NCI-H345 treated with DMSO at 0.1 percent for 48 hours (cell line): ENCODE data around the gene MYH4.

Experiments
- DNase-seq: peaks from one replicate; lab custom pipeline; 2025; ENCODE audit not compliant: unreplicated experiment; lab: John Stamatoyannopoulos, UW

The MYH4 gene

DNA sequence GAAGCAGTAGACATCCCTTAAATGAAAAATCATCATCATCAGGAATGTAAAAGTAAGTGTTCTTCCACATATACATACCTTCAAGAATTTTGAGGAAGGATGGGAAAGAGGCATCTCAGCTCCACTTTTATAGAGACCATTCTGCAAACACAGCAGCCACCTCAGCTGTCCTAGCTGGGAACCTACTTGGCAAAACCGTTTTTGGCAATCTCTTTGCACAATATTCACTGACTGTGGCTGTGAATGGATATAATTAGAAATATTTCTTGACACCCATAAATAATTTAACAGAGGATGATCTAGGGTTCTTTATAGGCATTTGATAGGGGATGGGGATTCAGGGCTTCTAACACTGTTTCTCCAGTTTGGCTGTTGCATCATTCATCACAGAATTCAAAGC, at the start of gene MYH4:
Gene MYH4 (minus strand): TSS at position 101 of the 400 bp plus-strand sequence. CDS start 2,814 bp downstream, outside the sequence.
- no peak for DNase-seq

DNA sequence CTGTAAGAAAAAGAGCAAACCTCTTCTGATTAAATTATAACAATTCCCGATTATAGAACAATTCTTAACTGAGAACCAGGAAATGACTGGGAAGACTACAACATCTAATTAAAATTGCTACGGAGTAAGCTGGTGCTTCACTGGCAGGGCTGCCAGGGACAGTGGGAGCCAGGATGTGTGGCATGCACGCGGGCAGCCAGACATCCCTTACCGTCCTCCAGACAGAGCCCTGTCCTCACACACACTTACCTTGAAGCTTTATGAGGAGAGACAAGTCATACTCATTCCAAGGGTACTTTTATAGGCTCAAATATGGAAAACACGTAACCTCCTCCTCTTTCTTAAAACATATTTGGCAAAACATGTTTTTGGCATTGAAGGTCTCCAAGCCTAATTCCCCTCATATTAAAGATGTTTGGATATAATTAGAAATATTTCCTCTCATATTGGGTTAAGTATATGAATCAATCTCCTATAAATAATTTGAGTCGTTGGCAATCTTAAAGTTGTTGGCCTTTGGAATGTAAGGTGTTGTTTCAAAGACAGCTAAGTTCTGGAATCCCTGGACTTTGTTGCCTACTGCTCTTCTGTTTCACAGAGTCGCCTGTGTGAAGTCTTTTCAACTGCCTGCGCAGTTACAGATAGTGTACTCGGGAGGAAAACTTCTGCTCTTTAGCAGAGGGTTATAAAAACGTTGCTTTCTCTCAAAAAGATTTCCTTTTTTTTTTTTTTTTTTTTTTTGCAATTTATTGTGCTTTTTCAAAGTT, 49.1 kb upstream of the MYH4 start, which contains the start of gene MYH1:
Gene MYH1 (minus strand): TSS at position 272 of the 767 bp plus-strand sequence. CDS start 1,900 bp downstream, outside the sequence.
- DNase-seq: no peak

DNA sequence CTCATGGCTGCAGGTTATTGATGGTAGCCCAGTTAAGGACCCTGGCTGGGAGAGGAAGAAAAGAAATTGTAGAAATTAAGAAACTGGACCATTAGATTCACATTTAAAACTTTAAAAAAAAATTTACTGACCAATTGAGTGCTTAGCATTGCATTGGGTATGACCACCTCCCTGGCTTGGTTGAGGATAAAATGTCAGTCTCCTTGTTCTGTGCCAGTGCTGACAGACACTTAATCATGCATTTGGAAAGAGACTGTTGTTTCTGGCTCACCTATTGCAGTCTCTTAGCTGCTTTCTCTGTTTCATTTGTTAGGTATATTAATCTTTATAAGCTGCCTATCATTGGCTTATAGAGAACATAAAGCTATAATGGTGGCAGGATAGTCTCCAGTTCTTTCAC, 47.3 kb upstream of the MYH4 start:
- no peak for DNase-seq

DNA sequence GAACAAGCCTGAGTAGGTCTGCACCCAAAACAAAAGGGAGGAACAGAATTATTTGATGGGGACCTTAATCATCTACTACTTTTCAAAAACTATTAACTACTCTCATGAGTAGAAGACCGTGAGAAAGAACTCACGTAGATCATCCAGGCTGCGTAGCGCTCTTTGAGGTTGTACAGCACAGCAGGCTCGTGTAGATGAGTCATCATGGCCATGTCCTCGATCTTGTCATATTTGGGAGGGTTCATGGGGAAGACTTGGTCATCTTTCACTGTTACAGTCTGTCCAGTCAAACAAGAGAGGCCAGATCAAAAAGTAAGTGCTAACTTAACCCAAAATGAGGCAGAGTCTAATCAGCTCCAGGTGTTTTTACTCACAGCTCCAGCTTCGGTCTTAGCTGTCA, 46.7 kb upstream of the MYH4 start:
- no peak for DNase-seq

DNA sequence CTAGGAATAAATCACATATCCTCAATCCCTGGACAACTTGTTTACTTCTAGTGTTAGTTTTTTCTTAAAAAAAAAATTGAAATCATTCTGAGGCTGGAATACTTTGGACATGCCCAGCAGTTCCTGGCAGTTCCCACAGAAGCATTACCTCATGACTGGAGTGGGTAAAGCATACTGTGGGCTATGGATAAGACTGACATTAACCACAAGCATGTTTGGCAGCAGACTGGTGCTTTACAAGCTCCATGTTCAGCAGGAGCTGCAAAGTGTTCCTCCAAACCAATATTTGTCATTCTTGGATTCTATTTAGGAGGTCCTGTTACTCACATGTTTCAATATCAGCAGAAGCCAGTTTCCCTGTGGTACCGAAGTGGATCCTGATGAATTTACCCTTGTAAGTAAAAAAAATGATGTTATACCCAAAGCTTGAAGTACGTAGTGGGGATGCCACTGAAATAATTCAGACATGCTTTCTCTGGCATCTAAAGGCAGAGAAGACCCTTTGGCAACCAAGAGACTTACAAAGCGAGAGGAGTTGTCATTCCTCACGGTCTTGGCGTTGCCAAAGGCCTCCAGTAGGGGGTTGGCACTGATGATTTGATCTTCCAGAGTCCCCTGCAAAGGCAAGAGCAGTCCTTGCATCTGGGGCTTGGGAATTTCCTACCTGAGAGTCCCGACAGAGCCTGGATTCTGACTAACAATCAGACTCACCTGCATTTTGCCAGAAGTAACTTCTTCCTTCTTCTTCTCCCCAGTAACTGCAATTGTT, 44.1 kb upstream of the MYH4 start:
- DNase-seq: no peak

DNA sequence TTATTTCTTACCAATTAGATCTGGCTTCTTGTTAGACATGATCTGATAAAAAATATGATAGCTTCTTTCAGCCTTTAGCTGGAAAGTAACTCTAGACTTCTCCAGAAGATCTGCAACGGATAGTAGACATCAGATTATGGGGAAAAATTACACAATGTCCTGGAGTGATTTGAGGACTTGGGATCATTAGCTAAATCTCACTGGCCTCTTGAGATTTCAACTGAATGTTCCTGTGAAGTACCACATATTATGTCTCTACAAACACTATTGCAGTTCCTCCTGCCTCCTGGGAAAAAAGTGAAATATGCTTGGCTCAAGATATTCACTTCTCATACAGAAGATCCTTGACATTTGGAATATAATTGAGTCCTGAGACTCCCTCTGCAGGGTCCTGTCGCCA, 43.5 kb upstream of the MYH4 start:
- no peak for DNase-seq

DNA sequence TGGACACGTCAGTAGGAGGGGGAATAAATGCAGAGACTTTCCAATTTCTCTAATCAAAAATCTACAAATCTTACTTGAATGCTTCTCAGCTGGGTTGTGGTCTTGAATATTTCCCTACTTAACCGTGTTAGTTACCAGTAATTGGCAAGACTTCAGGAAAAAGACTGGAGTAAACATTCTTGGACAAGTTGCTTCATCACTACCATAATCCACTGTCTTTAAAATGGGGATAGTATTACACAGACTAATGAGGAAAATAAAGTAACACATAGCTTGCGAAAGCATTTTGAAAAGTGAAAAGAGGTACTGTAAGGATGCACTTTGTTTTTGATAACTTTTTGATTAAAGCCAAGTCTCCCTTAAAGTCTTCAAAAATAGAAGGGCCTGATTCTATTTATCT, 30.6 kb upstream of the MYH4 start:
- no peak for DNase-seq

DNA sequence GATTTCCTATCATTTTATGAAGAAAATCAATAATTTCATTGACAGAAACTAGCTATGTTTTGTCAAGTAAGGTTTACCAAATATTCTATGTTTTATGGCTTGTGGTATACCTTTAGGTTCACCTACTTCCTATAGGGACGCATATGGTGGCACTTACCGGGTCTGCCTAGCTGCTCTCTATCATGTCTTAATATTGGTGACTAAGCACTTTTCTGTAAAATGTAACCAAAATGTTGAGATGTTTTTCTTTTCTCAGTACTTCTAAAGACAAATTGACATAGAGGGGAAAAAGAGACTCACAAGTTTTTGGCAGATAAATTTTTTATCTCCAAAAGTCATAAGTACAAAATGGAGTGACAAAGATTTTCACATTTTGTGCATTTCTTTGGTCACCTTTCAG, 22.6 kb upstream of the MYH4 start:
- DNase-seq: no peak

DNA sequence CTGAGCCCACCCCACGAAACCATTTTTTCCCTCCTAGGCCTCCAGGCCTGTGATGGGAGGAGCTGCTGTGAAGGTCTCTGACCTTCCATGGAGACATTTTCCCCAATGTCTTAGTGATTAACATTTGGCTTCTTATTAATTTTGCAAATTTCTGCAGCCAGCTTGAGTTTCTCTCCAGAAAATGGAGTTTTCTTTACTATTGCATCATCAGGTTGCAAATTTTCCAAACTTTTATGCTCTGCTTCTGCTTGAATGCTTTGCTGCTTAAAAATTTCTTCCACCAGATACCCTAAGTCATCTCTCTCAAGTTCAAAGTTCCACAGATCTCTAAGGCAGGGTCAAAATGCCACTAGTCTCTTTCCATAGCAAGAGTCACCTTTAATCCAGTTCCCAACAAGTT, 12.9 kb upstream of the MYH4 start:
- DNase-seq: no peak

DNA sequence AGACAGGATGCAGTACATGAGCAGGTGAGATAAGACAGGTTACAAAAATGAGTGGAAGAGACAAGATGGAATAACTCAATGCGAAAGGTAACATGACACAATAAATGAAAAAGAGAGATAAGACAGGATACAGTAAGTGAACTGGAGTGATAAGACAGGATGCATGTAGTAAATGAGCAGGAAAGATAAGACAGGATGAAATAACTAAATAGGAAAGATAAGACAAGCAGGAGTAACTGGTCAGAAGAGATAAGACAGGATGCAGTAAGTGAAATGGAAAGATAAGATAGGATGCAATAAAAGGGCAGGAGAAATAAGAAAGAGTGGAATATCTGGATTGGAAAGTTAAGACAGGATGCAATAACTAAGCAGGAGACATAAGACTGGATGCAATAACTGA, 8.3 kb upstream of the MYH4 start:
- DNase-seq: no peak

DNA sequence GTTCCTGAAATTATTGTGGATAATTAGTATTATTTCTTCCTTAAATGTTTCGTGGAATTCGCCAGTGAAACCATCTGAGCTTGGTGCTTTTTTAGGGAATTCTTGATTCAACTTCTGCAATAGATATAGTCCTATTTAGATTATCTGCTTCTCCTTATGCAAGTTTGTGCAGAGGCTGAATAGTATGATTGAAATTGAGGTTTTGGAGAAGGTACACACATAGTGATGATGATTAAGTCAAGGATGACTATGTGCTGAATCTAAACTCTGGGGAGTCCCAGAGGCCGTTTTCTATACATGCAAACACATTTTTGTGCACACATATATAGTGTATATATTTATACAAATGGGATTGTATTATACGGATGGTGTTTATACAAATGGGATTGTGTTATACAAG, 5.2 kb upstream of the MYH4 start:
- no peak for DNase-seq

DNA sequence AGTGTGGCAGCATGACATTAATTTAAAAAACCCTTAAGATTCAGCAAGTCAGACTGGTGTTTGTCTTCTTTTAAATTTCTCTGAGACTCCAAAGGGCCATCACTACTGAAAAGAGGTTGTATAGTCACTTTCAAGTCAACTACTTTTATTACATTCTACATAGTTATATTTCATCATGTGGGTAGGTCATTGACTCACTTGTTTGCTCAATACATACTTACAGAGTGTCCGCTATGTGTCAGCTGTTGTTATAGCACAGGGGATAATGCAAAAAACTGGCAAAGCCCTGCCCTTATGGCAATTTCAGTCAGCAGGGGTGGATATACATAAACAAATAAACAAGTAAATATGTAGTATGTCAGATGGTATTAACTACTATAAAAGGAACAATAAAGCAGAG, 2.5 kb upstream of the MYH4 start:
- no peak for DNase-seq

DNA sequence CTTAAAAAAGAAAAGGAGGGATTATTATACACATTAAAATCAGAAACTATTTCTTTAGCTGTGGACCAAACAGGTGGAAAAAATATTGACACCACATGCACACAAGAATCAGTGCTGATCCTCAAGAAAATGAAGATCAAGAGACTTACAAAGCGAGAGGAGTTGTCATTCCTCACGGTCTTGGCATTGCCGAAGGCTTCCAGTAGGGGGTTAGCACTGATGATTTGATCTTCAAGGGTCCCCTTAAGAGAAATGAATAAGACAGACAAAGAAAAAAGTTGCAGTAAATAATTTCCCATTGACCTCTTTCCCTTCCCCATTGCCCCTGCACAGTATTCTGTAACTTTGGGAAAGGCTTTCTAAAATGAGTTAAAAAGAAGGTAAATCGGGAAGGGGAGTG, 6.0 kb downstream of the MYH4 start:
- no peak for DNase-seq

DNA sequence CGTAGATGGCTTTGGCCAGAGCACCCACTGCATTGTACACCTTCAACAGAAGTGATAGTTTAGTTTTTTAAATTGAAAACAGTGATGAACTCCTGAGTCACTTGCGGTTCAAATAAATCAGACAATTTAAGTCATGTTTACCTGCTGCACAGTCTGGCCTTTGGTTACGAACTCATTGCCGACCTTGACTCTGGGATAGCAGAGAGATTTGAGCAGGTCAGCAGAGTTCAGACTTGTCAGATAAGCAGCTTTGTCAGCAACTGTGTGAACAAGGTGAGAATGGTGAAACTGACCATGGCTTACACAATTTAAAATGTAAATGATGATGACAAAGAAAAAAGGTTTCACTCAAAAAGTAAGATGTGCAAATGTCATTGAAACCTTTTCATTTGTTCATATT, 9.3 kb downstream of the MYH4 start:
- no peak for DNase-seq

DNA sequence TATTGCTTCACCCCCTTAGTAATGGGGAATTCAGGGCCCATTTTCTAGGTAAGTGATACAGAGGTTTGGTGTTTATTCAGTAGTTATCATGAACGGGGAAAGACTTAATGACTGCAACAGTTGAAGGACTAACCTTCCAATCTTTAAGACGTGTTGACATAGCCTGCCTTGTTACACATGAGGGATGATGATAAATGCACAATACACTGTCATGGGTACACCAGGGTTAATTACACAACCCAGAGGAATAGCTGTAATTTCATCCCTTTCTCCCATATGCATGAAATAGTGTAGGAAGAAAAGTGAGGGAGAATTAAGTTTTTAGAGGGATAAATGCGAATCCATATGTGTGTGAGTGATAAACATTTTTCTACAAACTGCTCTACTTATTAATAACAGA, 10.7 kb downstream of the MYH4 start:
- no peak for DNase-seq

DNA sequence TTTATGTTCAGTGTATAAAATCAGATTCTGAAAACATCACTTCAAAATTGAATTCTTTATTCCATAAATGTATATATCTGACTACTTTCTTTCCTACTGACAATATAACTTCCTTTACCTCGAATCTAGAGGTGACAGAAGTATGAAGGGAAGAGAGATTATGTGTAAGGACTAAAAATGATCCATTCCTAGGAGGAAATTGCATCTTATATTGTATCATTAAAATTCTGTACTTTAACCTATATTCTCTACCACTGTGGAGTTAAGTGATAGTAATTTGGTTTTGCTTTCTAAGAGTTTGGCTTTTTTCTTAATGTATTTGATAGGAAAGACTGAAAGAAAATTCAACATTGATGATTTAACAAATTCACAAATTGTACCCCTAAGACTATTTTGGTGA, 11.4 kb downstream of the MYH4 start:
- DNase-seq: no peak

DNA sequence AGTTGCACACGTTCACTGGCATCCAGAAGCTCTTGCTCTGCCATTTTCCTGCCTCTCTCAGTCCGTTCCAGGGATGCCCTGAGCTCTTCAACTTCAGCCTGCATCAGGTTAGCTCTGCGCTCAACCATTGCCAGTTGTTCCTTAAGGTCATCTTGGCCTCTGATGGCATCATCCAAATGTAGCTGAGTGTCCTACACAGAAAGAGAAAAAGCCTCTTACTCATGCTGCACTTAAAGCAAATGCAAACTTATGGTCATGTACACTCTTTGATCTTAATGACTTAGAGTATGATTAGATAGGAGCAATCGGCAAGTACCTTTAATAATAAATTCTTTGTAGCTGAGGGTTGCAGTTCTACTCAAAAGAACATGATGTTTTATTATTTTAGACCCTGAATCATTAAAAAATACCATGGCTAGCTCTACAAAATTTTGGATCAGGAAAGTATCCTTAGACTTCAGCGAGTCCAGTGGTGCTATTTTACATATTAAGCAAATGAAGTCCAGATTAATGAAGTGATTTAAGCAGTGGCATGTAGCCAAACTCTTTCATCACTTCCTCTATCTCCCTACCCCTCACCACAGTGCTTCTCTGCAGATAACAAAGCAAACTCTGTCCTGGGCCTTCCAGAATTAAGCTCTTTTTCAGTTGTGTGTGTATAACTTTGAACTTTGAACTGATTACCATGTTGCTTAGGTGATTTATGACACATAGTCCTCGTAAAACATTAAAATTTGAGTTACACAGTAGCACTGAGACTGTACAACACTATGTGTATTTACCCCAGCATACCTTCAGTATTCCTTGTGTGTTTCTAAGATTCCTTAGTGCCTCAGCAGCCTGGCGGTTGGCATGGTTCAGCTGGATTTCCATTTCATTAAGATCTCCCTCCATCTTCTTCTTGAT, 22.1 kb downstream of the MYH4 start:
- DNase-seq: no peak

DNA sequence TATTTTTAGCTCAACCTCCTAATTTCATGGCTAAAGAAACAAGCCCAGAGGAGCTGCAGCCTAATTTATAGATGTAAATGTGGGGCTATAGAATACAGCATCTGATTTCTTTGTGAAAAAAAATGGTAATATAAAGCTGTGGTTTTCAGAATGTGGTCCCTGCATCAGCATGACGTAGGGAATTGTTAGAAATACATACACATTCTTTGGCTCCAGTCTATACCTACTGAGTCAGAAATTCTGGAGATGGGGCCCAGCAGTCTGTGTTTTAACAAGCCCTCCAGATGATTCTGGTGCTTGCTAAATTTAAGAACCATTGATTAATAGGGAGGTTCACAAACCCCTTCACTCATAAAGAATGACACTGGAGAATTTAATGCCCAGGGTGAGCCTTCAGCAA, 29.5 kb downstream of the MYH4 start:
- no peak for DNase-seq

DNA sequence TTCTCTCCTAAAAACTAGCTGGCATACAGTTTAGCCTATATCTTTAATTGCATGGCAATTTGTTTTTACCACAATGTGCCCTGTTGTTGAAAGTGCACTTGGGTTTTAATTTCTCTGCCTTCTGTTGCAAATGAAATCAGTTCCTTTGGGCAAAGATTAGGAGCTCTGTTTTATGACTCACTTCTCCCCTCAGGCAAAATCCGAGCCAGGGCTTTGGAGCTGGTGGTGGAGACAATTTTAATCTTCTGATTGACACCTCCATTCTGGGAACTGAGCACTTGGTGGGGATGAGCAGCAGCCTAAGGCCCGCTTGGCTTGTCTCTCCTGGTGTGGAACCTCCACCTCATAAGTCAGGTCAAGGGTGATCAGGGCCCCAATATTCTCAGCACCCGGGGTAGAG, 34.3 kb downstream of the MYH4 start:
- DNase-seq: no peak

DNA sequence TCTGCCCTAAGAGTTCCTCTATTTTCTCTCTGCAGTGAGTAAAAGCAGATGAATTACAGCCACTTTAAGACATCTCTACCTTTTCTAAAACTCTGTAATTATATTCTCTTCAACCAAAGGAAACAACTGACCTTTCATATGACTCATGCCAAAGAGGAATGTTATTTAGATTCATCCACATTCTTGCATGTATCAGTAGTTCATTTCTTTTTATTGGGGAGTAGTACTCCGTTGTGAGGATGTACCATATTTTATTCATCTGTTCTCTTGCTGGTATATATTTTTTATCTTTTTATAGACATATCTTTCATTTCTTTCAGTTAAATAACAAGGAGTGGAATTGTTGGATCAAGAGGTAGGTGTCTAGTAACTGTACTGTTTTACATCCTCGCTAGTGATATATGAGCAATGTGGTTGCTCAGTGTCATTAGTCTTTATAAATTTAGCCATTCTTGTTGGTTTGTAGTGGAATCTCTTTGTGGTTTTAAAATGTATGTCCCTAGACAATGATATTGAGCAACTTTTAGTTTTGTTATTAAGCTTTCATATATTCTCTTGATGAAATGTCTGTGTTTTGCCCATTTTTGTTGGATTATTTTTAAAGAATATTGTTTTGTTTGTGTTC, 39.8 kb downstream of the MYH4 start:
- no peak for DNase-seq

DNA sequence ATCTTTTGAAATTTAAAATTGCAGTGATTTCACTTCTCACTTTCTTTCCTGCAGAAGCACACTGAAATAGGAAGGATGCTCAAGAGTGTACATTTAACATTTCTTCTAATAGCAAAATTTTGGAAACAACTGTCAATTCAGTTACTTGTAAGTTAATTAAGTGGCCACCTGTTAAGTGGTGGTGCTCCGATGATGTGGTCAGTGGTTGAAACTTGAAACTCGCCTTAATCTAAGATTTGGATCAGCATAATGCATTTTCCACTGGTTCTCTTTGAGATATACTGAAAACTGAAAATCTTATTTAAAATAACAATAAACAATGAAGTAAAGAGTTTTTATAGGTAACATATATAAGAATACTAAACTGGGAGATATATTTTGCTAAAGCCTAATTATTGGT, 40.6 kb downstream of the MYH4 start:
- DNase-seq: no peak
